Measurements from ENCODE around the gene PDE4A. TPM values are rescaled to one million over a fixed set of nuclear protein-coding genes. Genes with fewer than 3 reads are reported as not detected.
"Not testable (repeated sequence)": the region's sequence is repeated elsewhere in the genome, so short reads cannot be mapped to it uniquely, and the experiment has no call there.

Gene PDE4A
- total and polyA plus RNA-seq, 8 donors = 5.0 to 12.6 (median 9.3) TPM

- Histone ChIP-seq H3K4me1 (peaks cover 3 to 11% (median 4%) of the 10 kb centered on the region in 3 donors), H3K27ac (no peak overlapping the region), H3K9me3 (no peaks in the 10 kb centered on the region), H3K36me3 (no peaks in the 10 kb centered on the region), H3K4me3 (no peak overlapping the region), H3K27me3 (no peaks in the 10 kb centered on the region)
- ATAC-seq (no peak), FAIRE-seq (no peak), DNase-seq (no peak)
- no peak for TF ChIP-seq CTCF (IDR thresholded peaks at IDR 0.05)
- intact Hi-C loops (cut with DNase I) = loop anchor here in 1 of 3 donors (10.0 kb wide), 1 partner anchor 158 kb away; the partner anchor contains the start of genes CDKN2D and KRI1
Observed at GRCh38 chr19:10407096-10407495, 13.2 kb upstream of the PDE4A start.

GRCh38 chr19:10408511-10409283, 11.6 kb upstream of the PDE4A start:
- Histone ChIP-seq H3K4me3 (no peak overlapping the region), H3K9me3 (no peaks in the 10 kb centered on the region), H3K36me3 (no peaks in the 10 kb centered on the region), H3K4me1 (peaks cover 3 to 7% (median 4%) of the 10 kb centered on the region in 3 donors), H3K27ac (peak overlapping the region in 2 of 4 donors; percentile 12 to 59), H3K27me3 (no peaks in the 10 kb centered on the region)
- 53 to 66% methylated on average over 16 to 18 of the region's 18 CpGs for WGBS, 2 donors
- intact Hi-C loops (cut with DNase I) = loop anchor here in 1 of 3 donors (10.0 kb wide), 1 partner anchor 156 kb away; the partner anchor contains the start of genes CDKN2D and KRI1
- ATAC-seq (peak in 2 of 4 donors; percentile 17 to 52), FAIRE-seq (no peak), DNase-seq (peak in 2 of 6 donors; percentile 59 to 60)
- no peak for TF ChIP-seq CTCF (IDR thresholded peaks at IDR 0.05)

GRCh38 chr19:10411224-10411623, 9.1 kb upstream of the PDE4A start:
- intact Hi-C loops (cut with DNase I); ATAC-seq; H3K9me3 ChIP-seq; H3K36me3 ChIP-seq; DNase-seq; H3K27me3 ChIP-seq; H3K4me3 ChIP-seq; H3K27ac ChIP-seq; FAIRE-seq; H3K4me1 ChIP-seq: not testable (repeated sequence)
- WGBS, 2 donors = 57 to 65% methylated on average over 5 of the region's 5 CpGs

- intact Hi-C loops (cut with DNase I) = no loop called here
- no peak for FAIRE-seq
- WGBS, 2 donors = 66 to 70% methylated on average over 13 of the region's 13 CpGs
- no peak for DNase-seq
- Histone ChIP-seq H3K27me3 (no peaks in the 10 kb centered on the region), H3K27ac (no peak overlapping the region), H3K9me3 (no peaks in the 10 kb centered on the region), H3K36me3 (no peaks in the 10 kb centered on the region), H3K4me1 (peaks cover 0 to 5% (median 4%) of the 10 kb centered on the region in 3 donors), H3K4me3 (no peak overlapping the region)
- no peak for ATAC-seq
- no peak for TF ChIP-seq CTCF (IDR thresholded peaks at IDR 0.05)
Observed at GRCh38 chr19:10412257-10412977, 7.9 kb upstream of the PDE4A start.

- no peak for FAIRE-seq
- H3K4me1 ChIP-seq = peaks cover 4 to 7% (median 5%) of the 10 kb centered on the region in 3 donors
- no peaks in the 10 kb centered on the region for H3K9me3 ChIP-seq
- no peaks in the 10 kb centered on the region for H3K36me3 ChIP-seq
- intact Hi-C loops (cut with DNase I) = no loop called here
- peak overlapping the region in 3 of 4 donors; percentile 6 to 55 (median 23) for H3K27ac ChIP-seq
- TF ChIP-seq CTCF (IDR thresholded peaks at IDR 0.05) = no peak
- 2 to 3% methylated on average over 9 of the region's 9 CpGs for WGBS, 2 donors
- peaks cover 0 to 18% (median 3%) of the 10 kb centered on the region in 4 donors for H3K27me3 ChIP-seq
- no peak for DNase-seq
- ATAC-seq = peak in 3 of 4 donors; percentile 19 to 33 (median 28)
- H3K4me3 ChIP-seq = peak overlapping the region; percentile 21 to 49 (median 36)
Observed at GRCh38 chr19:10416083-10416379, 4.3 kb upstream of the PDE4A start.

All from pancreas (tissue), 10 donors.